Endometrium (tissue), 2 donors: ENCODE data around the gene JAK2.
"Not testable (repeated sequence)": the region's sequence is repeated elsewhere in the genome, so short reads cannot be mapped to it uniquely, and the experiment has no call there.

Experiments used
- FAIRE-seq: peaks from 2 replicates; lab custom pipeline; 2012; peaks lifted over from hg19 to GRCh38; lab: Jason Lieb, UNC
- donor health status: control.
- donor health status: control.

The JAK2 gene

DNA sequence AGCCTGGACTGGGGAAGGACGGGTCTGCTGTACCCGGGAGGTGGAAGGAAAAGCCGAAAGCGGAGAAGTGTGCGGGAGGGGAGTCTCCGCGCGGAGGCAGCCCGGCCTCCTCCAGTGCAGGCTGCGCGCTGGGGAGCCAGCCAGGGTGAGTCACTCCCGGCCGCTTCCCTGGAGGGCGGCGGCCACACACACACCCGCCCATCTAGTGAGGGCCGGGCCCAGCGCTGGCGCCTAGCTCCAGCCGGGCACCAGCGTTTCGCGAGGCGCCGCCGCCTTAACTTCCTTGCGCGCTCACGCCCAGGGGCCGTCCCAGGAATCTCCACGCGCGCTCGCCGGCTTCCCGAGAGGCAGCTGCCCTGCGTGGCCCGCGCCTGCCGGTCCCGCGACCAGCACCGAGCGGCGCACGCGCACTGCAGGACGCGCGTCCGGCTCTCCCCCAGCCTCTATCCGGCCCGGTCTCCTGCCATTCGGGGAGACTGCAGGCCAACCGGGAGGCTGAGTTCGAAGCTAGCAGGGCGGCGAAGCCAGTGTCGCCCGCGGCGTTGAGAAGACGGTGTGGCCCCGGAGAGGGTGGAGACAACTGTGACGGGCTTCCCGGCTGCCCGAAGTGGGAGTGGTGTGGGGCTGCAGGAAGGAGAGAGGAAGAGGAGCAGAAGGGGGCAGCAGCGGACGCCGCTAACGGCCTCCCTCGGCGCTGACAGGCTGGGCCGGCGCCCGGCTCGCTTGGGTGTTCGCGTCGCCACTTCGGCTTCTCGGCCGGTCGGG, at the start of gene JAK2:
JAK2 (plus strand) TSS at position 652 of the 765 bp plus-strand sequence. CDS start 36,716 bp downstream, outside the sequence.
- FAIRE-seq = no peak

DNA sequence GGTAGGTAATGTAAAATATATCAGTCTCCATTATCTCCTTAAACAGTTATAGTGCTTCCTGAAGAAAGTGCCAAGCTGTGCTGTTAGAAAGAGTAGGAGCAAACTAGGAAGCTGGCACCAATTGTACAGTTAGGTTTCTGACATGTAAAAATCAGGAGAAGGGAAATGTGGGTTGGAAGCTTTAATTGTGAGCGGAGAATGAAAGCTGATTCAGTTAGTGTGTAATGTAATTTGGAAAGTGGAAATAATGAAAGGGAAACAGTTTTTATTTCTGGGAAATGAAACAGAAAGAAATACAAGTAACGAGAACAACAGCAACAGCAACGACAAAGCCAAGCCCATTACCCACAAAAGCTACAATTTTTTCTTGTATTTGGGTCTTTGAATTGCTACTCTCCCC, 48.8 kb upstream of the JAK2 start:
- FAIRE-seq = no peak

DNA sequence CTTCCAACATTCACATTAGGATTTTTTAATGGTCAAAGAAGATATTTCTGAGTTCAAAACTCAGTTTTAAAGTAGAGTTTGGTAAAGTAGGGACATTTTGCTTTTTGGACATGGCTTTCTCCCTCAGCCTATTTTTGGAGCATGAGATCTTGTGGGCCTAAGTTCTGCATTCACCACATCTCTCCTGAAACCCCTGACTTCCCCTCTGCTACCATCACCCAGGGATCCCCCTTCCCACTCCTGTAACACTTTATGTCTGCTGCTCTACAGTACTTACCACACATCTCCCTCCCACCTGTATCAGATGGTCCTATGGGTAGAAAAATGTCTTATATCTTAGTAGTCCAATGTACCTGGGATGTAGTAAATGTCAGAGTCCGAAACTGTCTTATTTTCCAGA, 48.2 kb upstream of the JAK2 start:
- no peak for FAIRE-seq

DNA sequence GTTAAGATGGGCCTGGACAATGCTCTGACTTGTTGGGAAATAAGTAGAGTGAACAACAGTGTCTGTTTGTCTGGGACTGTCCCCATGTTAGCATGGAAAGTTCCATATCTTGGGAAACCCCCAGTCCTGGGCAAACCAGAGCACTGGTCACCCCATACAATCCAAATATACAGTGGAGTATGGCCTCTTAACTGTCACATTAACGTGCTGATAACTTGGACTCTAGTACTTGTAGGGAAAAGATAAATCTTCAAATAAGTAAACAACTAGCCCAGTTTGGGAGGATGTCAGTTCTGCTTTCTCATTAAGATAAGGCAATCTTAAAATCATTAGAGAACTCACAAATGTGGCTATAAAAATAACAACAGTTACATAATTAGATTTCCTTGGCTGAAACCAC, 47.6 kb upstream of the JAK2 start:
- FAIRE-seq = no peak

DNA sequence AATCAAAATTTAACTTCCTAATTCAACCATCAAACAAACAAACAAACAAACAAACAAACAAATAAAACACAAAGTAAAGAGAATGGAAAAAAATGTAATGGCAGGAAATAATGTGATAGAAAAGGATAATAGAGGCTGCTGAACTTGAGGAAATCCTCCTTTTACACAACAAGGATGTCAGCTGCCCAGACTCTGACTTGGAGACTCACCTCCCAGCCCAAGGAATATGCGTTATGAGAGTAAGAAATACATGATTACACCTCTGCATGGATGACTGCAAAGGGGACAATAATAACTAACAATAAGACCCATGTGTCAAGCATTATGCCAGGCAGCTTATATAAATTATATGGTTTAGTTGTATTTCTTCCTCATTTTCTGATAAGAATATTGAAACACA, 46.6 kb upstream of the JAK2 start:
- no peak for FAIRE-seq

DNA sequence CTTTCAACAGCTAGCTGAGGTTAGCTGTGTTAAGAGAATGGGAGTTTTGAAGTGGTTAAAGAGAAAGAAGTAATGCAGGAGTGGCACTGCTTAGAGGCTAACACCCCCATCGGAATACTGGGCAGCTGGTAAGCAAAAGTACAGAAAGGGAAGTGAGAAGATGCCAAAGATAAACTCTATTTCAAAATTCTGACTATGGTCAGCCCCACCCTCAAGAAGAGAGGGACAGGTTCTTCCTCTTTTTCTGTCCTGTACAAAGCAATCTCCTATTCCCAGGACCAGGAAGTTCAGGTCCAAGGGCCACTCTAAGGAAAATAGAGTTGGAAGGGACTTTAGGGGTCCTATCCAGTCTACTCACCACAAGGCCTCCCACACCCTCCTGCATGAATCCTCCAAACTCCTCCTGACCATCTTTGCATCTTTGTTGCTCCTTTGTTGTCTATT, 45.9 kb upstream of the JAK2 start:
- no peak for FAIRE-seq

DNA sequence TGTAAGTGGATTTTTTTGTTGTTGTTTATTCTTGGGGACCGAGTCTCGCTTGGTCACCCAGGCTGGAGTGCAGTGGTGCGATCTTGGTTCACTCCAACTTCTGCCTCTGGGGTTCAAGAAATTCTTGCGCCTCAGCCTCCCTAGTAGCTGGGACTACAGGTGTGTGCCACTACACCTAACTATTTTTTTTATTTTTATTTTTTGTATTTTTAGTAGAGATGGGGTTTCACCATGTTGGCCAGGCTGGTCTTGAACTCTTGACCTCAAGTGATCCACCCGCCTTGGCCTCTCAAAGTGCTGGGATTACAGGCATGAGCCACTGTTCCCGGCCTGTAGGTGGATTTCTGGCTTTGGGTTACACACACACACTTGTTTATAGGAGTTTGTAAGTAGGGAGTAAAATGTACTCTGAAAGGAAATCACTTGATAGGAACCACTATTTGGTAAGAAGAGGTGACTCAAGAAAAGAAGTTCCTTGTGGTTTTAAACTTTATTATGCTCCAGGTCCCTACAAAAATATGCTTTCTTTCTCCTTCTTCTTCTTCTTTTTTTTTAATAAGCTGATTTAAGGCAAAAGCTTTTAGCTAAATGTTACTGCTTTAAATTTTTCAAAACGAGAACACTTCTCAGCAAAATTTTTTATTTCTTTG, 42.9 kb upstream of the JAK2 start:
- FAIRE-seq = peak; percentile 55

DNA sequence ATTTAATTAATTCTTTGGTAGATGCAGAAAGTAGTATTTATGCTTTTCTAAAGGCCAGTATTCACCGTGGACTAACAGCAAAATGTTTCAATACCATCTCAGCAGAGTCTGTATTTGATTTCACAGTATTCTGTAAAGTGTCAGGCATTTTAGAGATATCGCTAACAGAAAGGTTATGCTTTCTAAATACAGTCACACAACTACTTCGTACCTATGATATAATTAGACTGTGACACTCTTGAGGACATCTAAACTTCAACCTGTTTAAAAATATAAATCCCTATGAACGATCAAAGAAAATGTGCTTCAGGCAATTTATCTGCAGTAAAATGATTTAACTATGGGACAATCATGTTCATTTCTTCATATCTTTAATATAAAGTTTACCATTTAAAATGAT, 41.7 kb upstream of the JAK2 start:
- no peak for FAIRE-seq

DNA sequence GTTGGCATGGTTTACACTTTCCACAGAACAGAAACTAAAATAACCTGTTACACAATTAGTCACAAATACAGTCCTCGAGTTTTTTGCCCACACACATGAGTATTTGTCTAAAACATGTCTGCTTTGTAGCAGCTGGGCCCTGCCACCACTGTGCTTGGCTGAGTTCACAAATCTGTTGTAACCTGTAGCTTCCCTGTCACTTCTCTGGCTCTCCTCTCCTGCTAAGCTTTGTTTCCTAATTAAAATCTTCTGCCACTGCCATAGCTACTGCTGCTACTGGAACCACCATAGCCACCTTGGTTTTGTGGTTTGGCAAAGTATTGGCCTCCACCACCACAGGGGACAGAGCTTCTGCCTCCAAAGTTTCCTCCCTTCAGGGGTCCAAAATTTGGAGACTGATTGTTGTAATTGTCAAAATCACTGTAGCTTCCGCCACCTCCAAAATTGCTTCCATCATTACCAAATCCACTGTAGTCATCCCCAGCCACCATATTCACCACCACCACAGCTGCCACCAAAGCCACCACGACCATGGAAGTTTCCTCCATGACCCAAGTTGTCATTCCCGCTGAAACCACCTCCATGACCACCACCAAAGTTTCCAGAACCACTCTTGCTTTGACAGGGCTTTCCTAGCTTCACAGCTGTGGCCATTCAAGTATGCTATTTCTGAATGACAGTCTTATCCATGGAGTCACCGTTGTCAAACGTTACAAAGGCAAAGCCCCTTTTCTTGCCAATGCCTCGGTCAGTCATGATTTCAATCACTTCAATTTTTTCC, 40.5 kb upstream of the JAK2 start:
- not testable (repeated sequence) for FAIRE-seq

DNA sequence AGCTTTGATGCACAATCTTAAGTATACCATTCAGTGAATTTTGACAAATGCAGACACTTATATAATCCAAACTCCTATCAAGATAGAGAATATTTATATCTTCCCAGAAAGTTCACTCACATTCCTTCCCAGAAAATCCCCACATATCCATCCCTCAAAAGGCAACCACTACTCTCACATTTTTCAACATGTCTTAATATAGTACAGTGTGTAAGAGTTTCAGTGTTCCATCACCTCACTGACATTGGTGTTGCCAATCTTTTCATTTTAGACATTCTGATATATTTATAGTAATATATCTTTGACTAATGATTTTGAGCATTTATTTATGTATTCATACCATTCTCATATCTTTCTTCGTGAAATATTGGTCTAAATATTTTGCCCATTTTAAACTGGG, 38.1 kb upstream of the JAK2 start:
- FAIRE-seq = no peak

DNA sequence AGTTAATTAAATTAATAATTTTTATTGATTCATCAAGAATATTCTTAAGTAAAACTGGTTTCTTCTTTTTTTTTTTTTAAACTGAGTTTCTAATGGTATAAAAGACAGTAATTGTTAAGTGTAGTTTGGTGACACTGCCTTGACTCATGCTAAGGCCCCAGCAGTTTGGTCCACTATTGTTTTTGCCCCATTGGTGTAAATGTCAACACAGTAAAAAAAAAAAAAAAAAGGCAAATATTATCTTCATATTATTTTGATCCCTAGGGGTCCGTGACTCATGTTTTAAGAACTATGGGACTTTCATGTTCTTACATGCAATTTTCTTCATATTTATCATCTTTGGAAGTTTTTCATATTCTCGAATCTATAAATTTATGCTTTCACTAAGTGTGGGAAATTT, 29.2 kb upstream of the JAK2 start:
- no peak for FAIRE-seq

DNA sequence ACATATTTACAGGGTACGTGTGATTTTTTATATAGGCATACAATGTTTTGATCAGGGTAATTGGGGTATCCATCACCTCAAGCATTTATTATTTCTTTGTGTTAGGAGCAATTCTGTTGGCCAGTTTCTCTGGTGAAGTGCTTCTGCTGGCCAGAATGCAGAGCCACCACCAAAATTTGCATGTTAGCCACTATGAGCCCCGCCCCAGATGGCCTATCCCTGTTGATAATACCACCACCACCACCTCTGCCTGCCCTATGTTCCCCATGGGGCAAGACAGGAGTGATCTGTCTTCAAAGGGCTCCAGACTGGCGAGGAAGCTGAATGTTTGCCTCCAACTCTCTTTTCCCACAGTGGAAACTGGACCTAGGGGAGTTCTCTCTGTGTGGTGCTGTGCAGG, 26.0 kb upstream of the JAK2 start:
- FAIRE-seq = no peak

DNA sequence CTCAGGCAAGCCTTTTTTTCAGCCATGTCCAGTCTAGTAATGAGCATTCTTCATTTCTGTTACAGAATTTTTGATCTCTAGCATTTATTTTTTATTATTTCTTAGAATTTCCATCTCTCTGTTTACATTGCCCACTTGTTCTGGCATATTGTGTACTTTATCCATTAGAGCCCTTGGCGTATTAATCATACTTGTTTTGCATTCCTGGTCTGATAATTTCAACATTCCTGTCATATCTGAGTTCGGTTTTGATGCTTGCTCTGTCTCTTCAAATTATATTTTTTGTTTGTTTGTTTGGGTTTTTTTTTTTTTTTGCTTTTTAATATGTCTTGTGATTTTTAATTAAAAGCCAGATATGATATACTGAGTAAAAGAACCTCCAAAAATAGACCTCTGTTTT, 23.0 kb upstream of the JAK2 start:
- no peak for FAIRE-seq

DNA sequence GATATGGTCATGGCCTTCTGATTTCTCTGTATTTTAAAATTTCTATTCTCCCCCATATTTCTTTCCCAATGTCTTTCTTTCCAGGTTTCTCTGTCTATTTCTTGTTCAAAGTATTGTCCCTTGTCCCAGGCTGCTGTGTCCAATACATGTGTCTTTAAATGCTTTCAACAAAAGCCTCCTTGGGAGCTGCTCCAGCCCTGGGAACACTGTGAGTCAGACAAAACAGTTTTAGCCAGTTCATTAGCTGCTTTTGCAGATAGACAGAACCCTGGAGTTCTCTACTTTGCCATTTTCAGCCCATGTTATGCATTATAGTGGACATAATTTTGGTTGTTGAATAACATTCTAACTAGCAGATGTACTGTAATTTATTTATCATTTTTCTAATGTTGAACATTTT, 20.5 kb upstream of the JAK2 start:
- no peak for FAIRE-seq

DNA sequence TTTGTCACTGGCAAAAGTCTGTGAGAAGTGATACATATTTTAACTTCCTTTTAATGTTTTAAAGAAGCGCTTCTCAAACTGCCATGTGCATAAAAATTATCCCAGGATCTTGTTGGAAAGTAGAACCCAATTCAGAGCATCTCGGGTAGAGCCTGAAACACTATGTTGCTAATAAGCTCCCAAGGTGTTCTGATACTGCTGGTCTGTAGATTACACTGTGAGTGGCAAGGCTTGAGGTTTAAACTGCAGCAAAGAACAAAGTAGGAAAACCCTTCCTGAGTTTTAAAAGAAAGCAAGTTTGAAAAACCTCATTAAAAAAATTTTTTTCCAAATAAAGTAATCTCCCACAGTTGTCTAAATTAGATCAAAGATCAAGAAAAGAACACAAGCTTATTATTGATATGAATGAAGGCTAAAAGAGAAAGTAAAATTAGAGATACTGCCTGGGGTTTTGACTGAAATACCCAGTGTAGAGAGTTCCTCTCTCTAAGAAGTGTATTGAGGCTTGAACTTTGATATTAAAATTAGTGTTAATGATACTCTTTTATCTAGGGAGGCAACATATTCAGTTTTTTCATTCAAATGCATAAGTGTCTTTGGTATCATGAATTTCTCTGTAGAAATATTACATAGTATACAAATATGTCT, 19.8 kb upstream of the JAK2 start:
- no peak for FAIRE-seq

DNA sequence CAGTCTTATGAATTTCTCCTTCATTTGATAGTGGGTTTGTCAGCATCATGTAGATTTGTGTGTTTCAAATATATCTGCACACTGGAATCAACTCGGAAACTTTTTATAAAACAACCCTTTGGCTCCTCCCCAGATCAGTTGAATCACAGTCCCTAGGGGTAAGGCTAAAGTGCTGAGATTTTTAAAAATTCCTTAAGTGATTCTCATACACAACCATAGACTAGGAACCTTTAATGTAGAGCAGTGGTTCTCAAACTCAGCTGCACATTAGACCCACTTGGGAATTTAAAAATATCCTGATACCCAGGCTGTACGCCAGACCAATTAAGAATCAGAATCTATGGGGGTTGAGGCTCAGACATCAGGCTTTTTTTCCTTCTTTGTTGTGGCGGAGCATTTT, 17.5 kb upstream of the JAK2 start:
- FAIRE-seq = no peak

DNA sequence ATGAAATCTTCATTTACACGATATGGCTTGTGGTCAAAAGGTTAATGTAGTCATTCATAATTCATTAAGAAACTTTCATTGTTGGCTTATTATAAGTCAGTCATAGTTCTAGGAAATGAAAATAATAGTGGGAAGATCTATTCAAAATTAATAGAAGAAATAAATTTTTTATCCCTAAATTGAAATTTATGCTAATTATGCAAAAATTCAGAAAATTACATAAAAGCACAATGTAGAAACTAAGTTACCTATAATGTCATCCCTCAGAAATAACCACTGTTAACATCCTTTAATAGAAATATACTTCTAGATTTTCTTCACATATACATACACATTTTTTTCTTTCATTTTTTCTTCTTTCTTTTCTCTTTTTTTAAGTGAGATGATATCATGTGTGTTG, 15.9 kb upstream of the JAK2 start:
- no peak for FAIRE-seq

DNA sequence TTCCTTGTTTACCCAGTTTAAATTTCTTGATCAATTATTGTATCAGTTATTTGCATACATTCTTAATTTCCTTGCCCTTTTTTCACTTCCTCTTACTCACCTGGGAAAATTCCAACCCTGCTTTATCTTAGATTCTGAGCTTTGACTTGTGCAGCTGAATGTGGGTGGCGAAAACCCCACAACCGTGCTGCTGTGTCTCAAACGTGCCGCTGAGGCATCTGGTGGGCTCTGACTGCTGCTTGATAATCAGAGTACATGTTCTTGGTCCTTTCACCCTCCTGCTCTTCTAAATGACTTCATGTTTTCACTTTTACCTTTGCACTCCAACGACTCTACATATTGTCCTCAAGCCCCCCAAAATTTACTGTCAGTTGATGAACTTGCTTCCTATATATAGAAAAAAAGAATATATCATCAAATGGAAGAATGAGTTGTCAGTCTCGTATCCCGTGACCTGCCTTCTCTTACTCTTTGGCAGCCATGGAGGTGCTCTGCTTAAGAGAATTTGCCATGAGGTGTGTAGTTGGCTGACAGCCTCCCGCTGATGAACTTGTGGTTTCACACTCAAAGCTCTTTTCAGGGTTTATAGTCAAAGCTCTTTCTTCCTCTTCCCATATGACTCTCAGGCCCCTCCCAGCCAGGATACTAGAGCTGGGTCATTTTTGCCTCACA, 14.0 kb upstream of the JAK2 start:
- no peak for FAIRE-seq

DNA sequence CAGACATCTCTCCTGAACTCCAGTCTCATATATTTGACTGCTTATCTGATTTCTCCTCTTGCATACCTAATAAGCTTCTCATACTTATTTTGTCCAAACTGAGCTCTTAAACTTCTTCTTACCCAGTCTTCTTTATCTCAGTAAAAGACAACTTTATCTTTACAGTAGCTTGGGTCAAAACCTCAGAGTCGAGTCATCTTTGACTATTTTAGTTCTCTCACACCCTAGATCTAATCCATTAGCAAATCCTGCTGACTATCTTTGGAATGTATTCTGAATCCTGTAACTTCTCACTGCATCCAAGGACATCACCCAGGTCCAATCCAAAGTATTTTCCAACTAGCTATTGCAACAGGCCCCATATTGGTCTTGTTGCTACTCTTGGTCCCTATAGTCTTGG, 11.8 kb upstream of the JAK2 start:
- FAIRE-seq = no peak

DNA sequence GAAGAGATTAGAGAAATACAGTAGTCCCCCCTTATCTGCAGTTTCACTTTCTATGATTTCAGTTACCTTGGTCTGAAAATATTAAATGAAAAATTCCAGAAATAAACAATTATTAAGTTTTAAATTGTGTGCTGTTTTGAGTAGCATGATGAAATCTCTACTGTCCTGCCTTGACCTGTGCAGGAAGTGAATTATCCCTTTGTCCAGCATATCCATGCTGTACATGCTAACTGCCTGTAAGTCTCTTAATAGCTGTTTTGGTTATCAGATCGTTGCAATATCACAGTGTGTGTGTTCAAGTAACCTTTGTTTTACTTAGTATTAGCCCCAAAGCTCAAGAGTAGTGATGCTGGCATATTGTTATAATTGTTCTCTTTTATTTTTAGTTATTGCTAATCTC, 11.2 kb upstream of the JAK2 start:
- no peak for FAIRE-seq

DNA sequence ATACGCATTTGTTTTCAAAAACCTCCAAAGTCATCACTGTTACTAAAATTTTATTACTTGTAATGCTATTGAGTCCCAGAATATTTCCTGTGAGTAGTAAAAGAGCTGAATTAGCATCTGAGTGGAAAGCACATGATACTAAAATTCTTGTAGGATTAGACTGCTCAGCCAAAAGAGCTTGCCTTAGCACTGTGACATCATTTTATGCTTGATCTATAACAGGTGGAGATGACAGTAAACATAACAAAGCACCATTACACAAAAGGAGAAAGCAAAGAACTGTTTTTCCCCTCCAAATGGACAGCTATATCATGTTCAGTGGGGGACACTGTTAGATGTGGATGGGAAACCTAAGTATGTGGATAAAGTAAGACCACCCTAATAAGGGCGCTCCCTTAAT, 5.8 kb upstream of the JAK2 start:
- peak; percentile 100 for FAIRE-seq

DNA sequence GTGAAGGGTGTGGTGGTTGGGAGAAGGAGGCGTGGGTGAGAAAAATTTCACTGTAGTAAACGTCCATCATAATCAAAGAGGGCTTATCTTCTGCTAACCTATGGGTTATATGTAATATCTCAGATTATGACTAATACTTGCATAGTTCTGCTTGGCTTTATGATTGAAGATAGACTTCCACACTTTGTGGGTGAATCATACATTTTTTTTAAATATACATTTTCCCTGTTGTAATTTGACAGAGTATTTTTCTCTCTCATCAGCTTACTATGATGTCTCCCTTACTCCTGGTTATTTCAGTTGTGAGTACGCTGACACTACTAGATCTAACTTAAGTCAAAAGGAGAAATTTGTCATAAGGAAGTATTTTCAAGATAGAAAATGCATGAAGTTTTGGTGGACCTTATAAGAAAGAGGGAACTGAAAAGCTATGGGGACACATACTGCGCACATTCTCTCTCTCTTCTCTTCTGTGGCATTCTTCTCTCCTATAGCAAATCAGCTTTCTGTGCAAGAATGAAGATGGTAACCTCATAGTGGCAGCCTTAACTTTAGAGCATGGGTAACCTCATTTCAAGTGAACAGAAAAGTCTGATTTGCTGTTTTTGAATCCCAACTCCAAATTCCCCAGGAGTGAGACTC, 4.9 kb upstream of the JAK2 start:
- FAIRE-seq = no peak
